OCI-LY7 (cell line): ENCODE data around the gene SOX13. TPM values are rescaled to one million over a fixed set of nuclear protein-coding genes. Genes with fewer than 3 reads are reported as not detected.

Experiments used
- BruUV-seq: library from RNA; stranded (reverse); fragments of 400-500 nt; replicated peaks from 2 replicates; lab custom pipeline; 2021; lab: Mats Ljungman, UMichigan
- CTCF ChIA-PET: fragments of 300-600 bp; sonication (Branson Sonifier 250); formaldehyde crosslinking; loops from one replicate; lab custom pipeline; 2022; ENCODE audit warnings: antibody characterized with exemption; ENCODE audit not compliant: unreplicated experiment; lab: Charles Lee
- POLR2A ChIA-PET: fragments of 300-600 bp; sonication (Branson Sonifier 250); formaldehyde crosslinking; loops from one replicate; lab custom pipeline; 2022; ENCODE audit warnings: antibody characterized with exemption; lab: Charles Lee
- DNase-seq: peaks from one replicate; pipeline ENCODE4 v3.0.0-alpha.2; 2015; ENCODE audit warnings: low spot score
- H2AFZ ChIP-seq: fragments of 200-600 bp; sonication (generic), shearing (Covaris generic); 2 replicates; pipeline ENCODE4 v1.6.1; 2014; ENCODE audit warnings: mild to moderate bottlenecking, antibody characterized with exemption, low read length, moderate library complexity
- H3K27ac ChIP-seq: fragments of 200-600 bp; sonication (generic); 2 replicates; pipeline ENCODE4 v1.5.1; 2014; ENCODE audit warnings: mixed run types, low read depth, mild to moderate bottlenecking, moderate library complexity, low read length, inconsistent platforms; ENCODE audit not compliant: poor library complexity, severe bottlenecking
- H3K36me3 ChIP-seq: fragments of 200-600 bp; sonication (generic); 2 replicates; pipeline ENCODE4 v1.6.1; 2014; ENCODE audit warnings: mild to moderate bottlenecking, antibody characterized with exemption, low read length, moderate library complexity, mixed read lengths; ENCODE audit not compliant: insufficient read depth
- H3K4me1 ChIP-seq: fragments of 200-600 bp; sonication (generic); 2 replicates; pipeline ENCODE4 v1.5.1; 2014; ENCODE audit warnings: mild to moderate bottlenecking, low read length; ENCODE audit not compliant: insufficient read depth, poor library complexity, severe bottlenecking
- H3K4me2 ChIP-seq: fragments of 200-600 bp; sonication (generic); 2 replicates; pipeline ENCODE4 v1.6.1; 2014; ENCODE audit warnings: mild to moderate bottlenecking, low read length
- H3K4me3 ChIP-seq: fragments of 200-600 bp; sonication (generic); 2 replicates; pipeline ENCODE4 v1.5.1; 2014; ENCODE audit warnings: mild to moderate bottlenecking, low read depth, low read length; ENCODE audit not compliant: poor library complexity, severe bottlenecking
- H3K79me2 ChIP-seq: fragments of 200-600 bp; sonication (generic); 2 replicates; pipeline ENCODE4 v1.6.1; 2016; ENCODE audit warnings: low read depth, mild to moderate bottlenecking, low read length, moderate library complexity, mixed read lengths; ENCODE audit not compliant: insufficient read depth
- H3K9me2 ChIP-seq: fragments of 200-600 bp; sonication (generic); 2 replicates; pipeline ENCODE4 v1.6.1; 2016; ENCODE audit warnings: mild to moderate bottlenecking, low read length, mixed read lengths; ENCODE audit not compliant: insufficient read depth
- H3K9me3 ChIP-seq: fragments of 200-600 bp; sonication (generic); 2 replicates; pipeline ENCODE4 v1.6.1; 2014; ENCODE audit warnings: mild to moderate bottlenecking, mixed run types, low read length, mixed read lengths
- H4K20me1 ChIP-seq: fragments of 200-600 bp; sonication (generic); 2 replicates; pipeline ENCODE4 v1.6.1; 2014; ENCODE audit warnings: mild to moderate bottlenecking, antibody characterized with exemption, low read length, moderate library complexity, mixed read lengths; ENCODE audit not compliant: insufficient read depth
- CTCF ChIP-seq: fragments of 200-600 bp; sonication (generic); conservative IDR thresholded peaks from 2 replicates; pipeline ENCODE4 v1.5.1; 2014; ENCODE audit warnings: mild to moderate bottlenecking, antibody characterized with exemption, low read length, moderate library complexity, mixed read lengths
- EZH2phosphoT487 ChIP-seq: fragments of 200-600 bp; sonication (generic); IDR thresholded peaks from 2 replicates; pipeline ENCODE4 v1.6.1; 2018; ENCODE audit warnings: low read depth, borderline replicate concordance, mild to moderate bottlenecking, mixed run types, antibody characterized with exemption, low read length, moderate library complexity, mixed read lengths
- intact Hi-C: fragments of 100-400 bp; cut with micrococcal nuclease; formaldehyde crosslinking; loops from one replicate; pipeline ENCODE4 v1.10.0; 2022; ENCODE audit not compliant: unreplicated experiment
- total RNA-seq, 2 experiments: library from RNA; depleted of rRNA in 1 of 2; stranded (reverse); fragments of >200 nt in 1 of 2; shearing (Covaris generic) in 1 of 2; gene quantifications; 2 replicates each; pipeline ENCODE4 v1.2.3, GENCODE V29; 2014 to 2022

Gene SOX13
- total RNA-seq, 2 experiments from 2014 or later, result 0.27 TPM; not detected in 1

DNA sequence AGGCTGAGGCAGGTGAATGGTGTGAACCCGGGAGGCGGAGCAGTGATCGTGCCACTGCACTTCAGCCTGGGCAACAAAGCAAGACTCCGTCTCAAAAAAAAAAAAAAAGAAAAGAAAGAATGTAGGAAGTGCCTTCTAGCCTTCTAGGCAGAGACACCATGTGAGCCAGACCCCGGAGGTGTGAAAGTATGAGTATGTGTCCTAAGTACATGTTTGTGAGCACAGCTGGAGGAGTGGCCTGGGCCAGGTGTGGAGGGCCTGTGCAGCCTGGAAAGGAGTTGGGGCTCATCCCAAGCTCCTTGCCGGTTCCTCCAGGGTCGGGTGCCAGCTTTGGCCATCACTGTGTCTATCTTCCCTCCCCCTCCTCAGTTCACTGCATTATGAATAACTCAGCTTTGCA, 13.0 kb downstream of the SOX13 start:
- no peaks in the 10 kb centered on the region for H4K20me1 ChIP-seq
- no peaks in the 10 kb centered on the region for H3K36me3 ChIP-seq
- DNase-seq, result no peak
- H2AFZ ChIP-seq, result no peak overlapping the region
- no peaks in the 10 kb centered on the region for H3K9me2 ChIP-seq
- POLR2A ChIA-PET, result no interaction called here
- H3K4me2 ChIP-seq, result no peak overlapping the region
- no TSS peak for BruUV-seq
- no peaks in the 10 kb centered on the region for H3K9me3 ChIP-seq
- H3K4me1 ChIP-seq, result no peaks in the 10 kb centered on the region
- no peaks in the 10 kb centered on the region for H3K79me2 ChIP-seq
- H3K27ac ChIP-seq, result no peak overlapping the region
- CTCF ChIA-PET, result no interaction called here
- intact Hi-C loops, result no loop called here
- no peak for TF ChIP-seq EZH2phosphoT487
- TF ChIP-seq CTCF, result no peak
- H3K4me3 ChIP-seq, result no peak overlapping the region

DNA sequence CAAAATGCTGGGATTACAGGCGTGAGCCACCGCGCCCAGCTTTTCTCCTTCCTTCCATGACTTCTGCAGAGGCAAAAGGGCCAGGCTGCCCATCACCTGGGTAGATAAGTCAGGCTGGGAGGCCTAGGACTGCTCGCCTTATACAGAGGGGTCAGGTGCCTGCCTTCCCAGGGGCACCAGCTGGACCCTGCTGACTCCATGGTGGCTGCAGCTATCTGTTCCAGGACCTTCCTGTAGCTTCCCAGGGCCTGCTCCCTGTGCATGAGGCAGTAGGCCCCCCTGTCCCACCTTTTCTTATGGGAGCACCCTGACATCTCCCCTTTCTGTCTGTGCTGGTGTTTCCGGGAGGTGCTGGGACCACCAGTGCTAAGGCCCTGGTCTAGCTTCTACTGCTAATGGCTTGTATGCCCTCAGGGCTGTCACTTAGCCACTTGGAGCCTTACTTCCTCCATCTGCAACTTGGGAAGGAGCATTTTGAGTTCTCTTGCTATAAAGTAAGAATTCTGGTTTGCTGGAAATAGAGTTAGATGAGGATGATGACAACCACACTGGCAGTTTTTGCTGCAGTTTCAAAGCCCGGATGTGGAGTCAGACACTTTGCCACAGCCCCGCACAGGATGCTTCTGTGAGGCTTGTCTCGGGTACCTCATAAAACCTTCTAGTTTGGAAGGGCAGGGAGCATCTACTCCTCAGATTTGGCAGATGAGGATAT, 14.4 kb downstream of the SOX13 start:
- H3K4me2 ChIP-seq, result no peak overlapping the region

More for the DNA sequence above, 14.4 kb downstream of the SOX13 start:
- Histone ChIP-seq H4K20me1 (no peaks in the 10 kb centered on the region), H3K9me3 (no peaks in the 10 kb centered on the region), H3K4me1 (no peaks in the 10 kb centered on the region), H3K9me2 (no peaks in the 10 kb centered on the region), H3K79me2 (no peaks in the 10 kb centered on the region), H3K4me3 (no peak overlapping the region), H3K27ac (no peak overlapping the region), H3K36me3 (no peaks in the 10 kb centered on the region), H2AFZ (no peak overlapping the region)
- ChIA-PET CTCF (no interaction called here), POLR2A (interaction anchor here (0.6 kb wide), 1 partner anchor 71 kb away, joined by 3 read pairs; no protein-coding TSS in a partner anchor)
- intact Hi-C loops, result no loop called here
- DNase-seq, result no peak
- no peak for TF ChIP-seq EZH2phosphoT487
- TF ChIP-seq CTCF, result no peak
- no TSS peak for BruUV-seq
